Lower leg skin (tissue), 4 donors: ENCODE measurements around the gene SLC5A9. TPM values are rescaled to one million over a fixed set of nuclear protein-coding genes. Genes with fewer than 3 reads are reported as not detected.

Experiments
- DNase-seq, 2 donors: peaks; one replicate each; pipeline ENCODE4 v3.0.0-alpha.2; 2019; ENCODE audit warnings: low spot score in 2 of 2
- H3K4me3 ChIP-seq: fragments of 200-600 bp; sonication (generic); 2 replicates; pipeline ENCODE4 v1.5.1; 2017; ENCODE audit warnings: mild to moderate bottlenecking, low read depth; ENCODE audit not compliant: poor library complexity, severe bottlenecking
- CTCF ChIP-seq, 3 donors: fragments of 450-650 bp; IDR thresholded peaks; one replicate each; pipeline ENCODE4 v1.5.1; 2016; ENCODE audit warnings: antibody characterized with exemption in 3 of 3, mild to moderate bottlenecking in 3 of 3, moderate library complexity in 2 of 3
- POLR2A ChIP-seq, 2 donors: fragments of 450-650 bp; IDR thresholded peaks; one replicate each; pipeline ENCODE4 v1.6.1; 2016 to 2017; ENCODE audit warnings: antibody characterized with exemption in 2 of 2, mild to moderate bottlenecking in 1 of 2, moderate library complexity in 1 of 2
- WGBS, 2 donors: methylation state at CpG; one replicate each; pipeline ENCODE4 v1.1.5; 2018; 5-methylcytosine and 5-hydroxymethylcytosine counted together
- intact Hi-C: fragments of 100-400 bp; cut with DNase I; formaldehyde crosslinking; loops from one replicate; pipeline ENCODE4 v1.15.0; 2023; ENCODE audit warnings: low total_unique reads
- total RNA-seq, 4 donors: library from RNA; depleted of rRNA; stranded (reverse); fragments of >200 nt; gene quantifications; one replicate each; pipeline ENCODE4 v1.1.0, GENCODE V29; 2016

Gene SLC5A9
- total RNA-seq, 4 donors from 2014 or later, result 1.1 to 3.5 (median 1.9) TPM

GRCh38 chr1:48200166-48200900 is 22.2 kb upstream of the SLC5A9 start:
- intact Hi-C loops, result loop anchor here (5.0 to 10.0 kb wide), 2 partner anchors 93 to 206 kb away; partner anchors contain the start of gene TRABD2B
- TF ChIP-seq CTCF (IDR thresholded peaks at IDR 0.05), result no peak
- no peak for TF ChIP-seq POLR2A (IDR thresholded peaks at IDR 0.05)
- DNase-seq, result no peak
- 37 to 41% methylated on average over 3 of the region's 3 CpGs for WGBS, 2 donors
- no peak overlapping the region for H3K4me3 ChIP-seq

GRCh38 chr1:48202030-48202752 is 20.3 kb upstream of the SLC5A9 start:
- TF ChIP-seq POLR2A (IDR thresholded peaks at IDR 0.05) (no peak), CTCF (IDR thresholded peaks at IDR 0.05) (peak in 1 of 3 donors; percentile 33)
- 7 to 20% methylated on average over 7 of the region's 7 CpGs for WGBS, 2 donors
- peak; percentile 70 to 91 for DNase-seq
- no peak overlapping the region for H3K4me3 ChIP-seq
- intact Hi-C loops, result loop anchor here (5.0 to 10.0 kb wide), 2 partner anchors 95 to 207 kb away; partner anchors contain the start of gene TRABD2B

- intact Hi-C loops, result loop anchor here (5.0 to 10.0 kb wide), 2 partner anchors 96 to 209 kb away; partner anchors contain the start of gene TRABD2B
- no peak overlapping the region for H3K4me3 ChIP-seq
- no peak for DNase-seq
- TF ChIP-seq CTCF (IDR thresholded peaks at IDR 0.05), result peak in 1 of 3 donors; percentile 13
- TF ChIP-seq POLR2A (IDR thresholded peaks at IDR 0.05), result no peak
- WGBS, 2 donors, result 66 to 68% methylated on average over 3 of the region's 3 CpGs
Measured at GRCh38 chr1:48203287-48203900, 19.1 kb upstream of the SLC5A9 start.

- TF ChIP-seq POLR2A (IDR thresholded peaks at IDR 0.05) (no peak), CTCF (IDR thresholded peaks at IDR 0.05) (no peak)
- intact Hi-C loops, result loop anchor here (10.0 kb wide), 1 partner anchor 211 kb away; the partner anchor contains the start of gene TRABD2B
- no peak overlapping the region for H3K4me3 ChIP-seq
- WGBS, 2 donors, result 80 to 89% methylated on average over 5 of the region's 5 CpGs
- DNase-seq, result peak in 1 of 2 donors; percentile 54
Measured at GRCh38 chr1:48205522-48205921, 17.0 kb upstream of the SLC5A9 start.

GRCh38 chr1:48206371-48206770 is 16.1 kb upstream of the SLC5A9 start:
- TF ChIP-seq POLR2A (IDR thresholded peaks at IDR 0.05), result no peak
- TF ChIP-seq CTCF (IDR thresholded peaks at IDR 0.05), result no peak
- intact Hi-C loops, result loop anchor here (10.0 kb wide), 1 partner anchor 212 kb away; the partner anchor contains the start of gene TRABD2B
- H3K4me3 ChIP-seq, result no peak overlapping the region
- peak in 1 of 2 donors; percentile 58 for DNase-seq
- WGBS, 2 donors, result 69 to 78% methylated on average over 5 of the region's 5 CpGs
